HG03175 (cell line): ENCODE data around the gene QARS1.

Source experiments
- ATAC-seq: cut with Tn5 transposase; IDR thresholded peaks from one replicate; pipeline ENCODE4 v1.9.1; 2021; ENCODE audit warnings: mild to moderate bottlenecking, moderate library complexity; ENCODE audit not compliant: unreplicated experiment

Gene QARS1

GRCh38 chr3:49104427-49105291 is at the start of gene QARS1:
Gene QARS1, minus strand, starts transcription at chr3:49104757. Its CDS starts 24 bp downstream, at chr3:49104733.
- ATAC-seq = peak; percentile 97

- ATAC-seq = no peak
Observed at GRCh38 chr3:49153349-49153912, 48.9 kb upstream of the QARS1 start.

GRCh38 chr3:49151610-49152009 is 47.1 kb upstream of the QARS1 start:
- no peak for ATAC-seq

GRCh38 chr3:49148159-49148558 is 43.6 kb upstream of the QARS1 start:
- no peak for ATAC-seq

- no peak for ATAC-seq
Observed at GRCh38 chr3:49140080-49140479, 35.5 kb upstream of the QARS1 start.

- no peak for ATAC-seq
Observed at GRCh38 chr3:49135499-49135898, 30.9 kb upstream of the QARS1 start.

GRCh38 chr3:49134471-49135265 is 30.1 kb upstream of the QARS1 start:
- no peak for ATAC-seq

- no peak for ATAC-seq
Observed at GRCh38 chr3:49133226-49133951, 28.8 kb upstream of the QARS1 start.

- ATAC-seq = no peak
Observed at GRCh38 chr3:49132437-49133225, 28.1 kb upstream of the QARS1 start, which contains the start of gene LAMB2. Gene LAMB2, minus strand, starts transcription at chr3:49133050. Its CDS starts 183 bp downstream, at chr3:49132867.

GRCh38 chr3:49132073-49132436 is 27.5 kb upstream of the QARS1 start:
- no peak for ATAC-seq

- ATAC-seq = no peak
Observed at GRCh38 chr3:49131576-49131975, 27.0 kb upstream of the QARS1 start.

- no peak for ATAC-seq
Observed at GRCh38 chr3:49131040-49131439, 26.5 kb upstream of the QARS1 start.

GRCh38 chr3:49124991-49125670 is 20.6 kb upstream of the QARS1 start:
- ATAC-seq = no peak

GRCh38 chr3:49124203-49124602 is 19.6 kb upstream of the QARS1 start:
- ATAC-seq = no peak

- no peak for ATAC-seq
Observed at GRCh38 chr3:49123687-49124086, 19.1 kb upstream of the QARS1 start.

GRCh38 chr3:49122886-49123545 is 18.5 kb upstream of the QARS1 start:
- ATAC-seq = no peak

GRCh38 chr3:49122451-49122850 is 17.9 kb upstream of the QARS1 start:
- no peak for ATAC-seq

- ATAC-seq = no peak
Observed at GRCh38 chr3:49122022-49122421, 17.5 kb upstream of the QARS1 start.

GRCh38 chr3:49121132-49121736 is 16.7 kb upstream of the QARS1 start:
- peak; percentile 6 for ATAC-seq
